Ovary (tissue), 9 donors: ENCODE measurements around the gene SHB. TPM values are rescaled to one million over a fixed set of nuclear protein-coding genes. Genes with fewer than 3 reads are reported as not detected.

Experiments used
- DNase-seq, 5 donors: peaks; one replicate each; pipeline ENCODE4 v3.0.0-alpha.2; 2019 to 2020
- H3K27ac ChIP-seq, 2 donors: fragments of 200-600 bp; one replicate each; pipeline versions ENCODE4 v1.5.1 to v1.8.0; 2019 to 2022
- H3K27me3 ChIP-seq: fragments of 200-600 bp; one replicate; pipeline ENCODE4 v1.8.0; 2022
- H3K36me3 ChIP-seq: fragments of 200-600 bp; sonication (generic); one replicate; pipeline ENCODE4 v1.5.1; 2019
- H3K4me1 ChIP-seq: one replicate; pipeline ENCODE4 v1.8.1; 2013; ENCODE audit warnings: mild to moderate bottlenecking, moderate library complexity; ENCODE audit not compliant: insufficient read depth
- H3K4me3 ChIP-seq: fragments of 200-600 bp; sonication (generic); one replicate; pipeline ENCODE4 v1.5.1; 2017
- H3K9me3 ChIP-seq, 2 donors: fragments of 200-600 bp in 1 of 2; sonication (generic) in 1 of 2; one replicate each; pipeline versions ENCODE4 v1.5.1 to v1.8.1; 2013 to 2019; ENCODE audit warnings: mild to moderate bottlenecking in 1 of 2, moderate library complexity in 1 of 2
- EP300 ChIP-seq: sonication (generic); formaldehyde crosslinking; IDR thresholded peaks from one replicate; pipeline ENCODE4 v1.6.1; 2017; ENCODE audit warnings: antibody characterized with exemption
- POLR2A ChIP-seq: fragments of 450-650 bp; IDR thresholded peaks from one replicate; pipeline ENCODE4 v1.6.1; 2017; ENCODE audit warnings: antibody characterized with exemption, mild to moderate bottlenecking, moderate library complexity
- WGBS, 3 donors: extraction: QIAGEN DNeasy Blood & Tissue Kit in 1 of 3; methylation state at CpG; one replicate each; pipeline versions ENCODE4 v1.1.5 to v1.1.7; 2013 to 2017; 5-methylcytosine and 5-hydroxymethylcytosine counted together
- intact Hi-C, 4 donors: fragments of 100-400 bp; cut with DNase I; formaldehyde crosslinking; loops; one replicate each; pipeline versions ENCODE4 v1.11.0 to v1.15.1; 2022 to 2023
- polyA plus RNA-seq, 2 donors: library from polyadenylated mRNA; stranded (reverse); fragments of 200-250 nt in 1 of 2; fragments of 350-450 nt in 1 of 2; fragmentation: Illumina TruSeq in 1 of 2; extraction: RNeasy Lipid Tissue Mini Kit (QIAGEN cat#74804) in 1 of 2; gene quantifications; one replicate each; pipeline ENCODE4 v1.2.3, GENCODE V29; 2013 to 2014
- total RNA-seq, 7 donors: library from RNA; depleted of rRNA in 2 of 7; stranded (reverse); fragments of >200 nt in 2 of 7; fragmentation: NEBNext Ultra II Directional in 3 of 7; extraction: Animal tissue kit (Norgen Biotek cat#: 25700) in 3 of 7; gene quantifications; one replicate each; pipeline versions ENCODE4 v1.1.0 to v1.2.4, GENCODE V29; 2016 to 2023
- TF ChIP-seq, protein P1 (sequence below), 3 donors: fragments of 450-650 bp in 2 of 3; fragments of 200-600 bp in 1 of 3; IDR thresholded peaks; one replicate each; pipeline versions ENCODE4 v1.5.1 to v1.8.0; 2016 to 2022; ENCODE audit warnings: antibody characterized with exemption in 3 of 3, mild to moderate bottlenecking in 1 of 3
- donor health status: DM: no; HTN: no; CAD: no; lungs with moderate emphysema.
- donor health status: DM: no; HTN: no; CAD: no.
- donor health status: Bipolar disorder and iron deficiency.
- donor health status: DM: yes; HTN: yes; CAD: no.
- donor health status: DM: no; HTN: no; CAD: no.
- donor health status: DM: yes; HTN: yes; CAD: no.

The SHB gene
- total and polyA plus RNA-seq, 9 donors: 3.5 to 23.8 (median 9.0) TPM

DNA sequence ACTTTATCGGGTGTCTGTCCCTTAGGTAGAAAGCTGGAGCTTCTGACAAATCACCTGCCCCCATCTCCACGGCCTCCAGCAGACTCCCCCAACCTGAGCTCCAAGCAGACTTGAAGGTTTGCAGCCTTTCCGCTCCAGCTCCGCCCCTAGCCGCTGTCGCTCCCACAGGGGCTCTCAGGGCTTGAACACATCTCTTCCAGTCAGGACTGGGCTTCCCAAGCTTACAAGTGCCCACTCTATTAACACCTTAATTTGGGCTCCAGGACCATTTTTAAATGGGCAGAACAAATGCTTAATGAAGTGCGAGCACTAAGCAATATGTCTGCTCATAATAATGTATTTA is 147.9 kb downstream of the SHB start:
- Histone ChIP-seq H3K4me3 (no peak overlapping the region), H3K36me3 (no peaks in the 10 kb centered on the region), H3K27me3 (no peaks in the 10 kb centered on the region), H3K4me1 (peaks cover 4% of the 10 kb centered on the region), H3K9me3 (no peaks in the 10 kb centered on the region), H3K27ac (no peak overlapping the region)
- TF ChIP-seq POLR2A (no peak), EP300 (no peak)
- TF ChIP-seq, protein P1, sequence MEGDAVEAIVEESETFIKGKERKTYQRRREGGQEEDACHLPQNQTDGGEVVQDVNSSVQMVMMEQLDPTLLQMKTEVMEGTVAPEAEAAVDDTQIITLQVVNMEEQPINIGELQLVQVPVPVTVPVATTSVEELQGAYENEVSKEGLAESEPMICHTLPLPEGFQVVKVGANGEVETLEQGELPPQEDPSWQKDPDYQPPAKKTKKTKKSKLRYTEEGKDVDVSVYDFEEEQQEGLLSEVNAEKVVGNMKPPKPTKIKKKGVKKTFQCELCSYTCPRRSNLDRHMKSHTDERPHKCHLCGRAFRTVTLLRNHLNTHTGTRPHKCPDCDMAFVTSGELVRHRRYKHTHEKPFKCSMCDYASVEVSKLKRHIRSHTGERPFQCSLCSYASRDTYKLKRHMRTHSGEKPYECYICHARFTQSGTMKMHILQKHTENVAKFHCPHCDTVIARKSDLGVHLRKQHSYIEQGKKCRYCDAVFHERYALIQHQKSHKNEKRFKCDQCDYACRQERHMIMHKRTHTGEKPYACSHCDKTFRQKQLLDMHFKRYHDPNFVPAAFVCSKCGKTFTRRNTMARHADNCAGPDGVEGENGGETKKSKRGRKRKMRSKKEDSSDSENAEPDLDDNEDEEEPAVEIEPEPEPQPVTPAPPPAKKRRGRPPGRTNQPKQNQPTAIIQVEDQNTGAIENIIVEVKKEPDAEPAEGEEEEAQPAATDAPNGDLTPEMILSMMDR (IDR thresholded peaks at IDR 0.05): no peak
- peak in 2 of 5 donors; percentile 6 to 13 for DNase-seq
- WGBS, 3 donors: 85 to 90% (median 86%) methylated on average over 7 of the region's 7 CpGs
- intact Hi-C loops: loop anchor here in 1 of 4 donors (5.0 kb wide), 1 partner anchor 166 kb away; no protein-coding TSS in a partner anchor

DNA sequence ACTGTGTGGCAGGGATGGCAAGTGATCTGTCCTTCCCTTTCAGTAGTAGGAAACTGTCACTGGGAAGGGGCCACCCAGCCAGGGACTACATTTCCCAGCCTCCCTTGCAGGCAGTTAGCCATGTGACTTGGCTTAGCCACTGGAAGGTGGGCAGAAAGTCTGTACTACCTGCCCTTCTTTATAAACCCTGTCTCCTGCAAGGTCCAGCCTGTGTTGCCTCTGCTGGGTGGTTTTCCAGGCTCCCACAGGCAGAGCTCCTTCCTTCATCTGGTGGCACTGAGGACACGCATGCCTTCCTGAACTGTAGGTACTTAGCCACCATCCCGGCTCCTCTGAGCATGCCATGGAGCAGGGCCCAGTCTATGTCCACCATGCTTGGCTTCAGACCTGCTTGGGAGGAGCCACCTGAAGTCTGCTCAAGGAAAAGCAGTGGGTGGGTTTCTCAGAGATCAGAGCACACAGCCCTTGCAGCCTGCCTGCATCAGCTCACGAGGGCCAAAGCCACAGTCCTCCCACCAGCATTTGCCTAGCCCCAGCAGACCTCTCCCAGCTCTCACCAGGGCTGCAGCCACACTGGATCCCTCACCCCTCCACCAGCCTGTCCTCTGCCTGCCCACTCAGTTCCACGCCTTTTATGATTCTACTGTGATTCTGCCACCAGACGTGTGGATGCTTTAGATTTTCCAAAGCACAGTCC is 148.4 kb downstream of the SHB start:
- peaks cover 4% of the 10 kb centered on the region for H3K4me1 ChIP-seq
- no peak for TF ChIP-seq POLR2A
- TF ChIP-seq, protein P1 (IDR thresholded peaks at IDR 0.05): no peak
- no peak for TF ChIP-seq EP300
- no peaks in the 10 kb centered on the region for H3K27me3 ChIP-seq
- intact Hi-C loops: loop anchor here in 1 of 4 donors (5.0 kb wide), 1 partner anchor 167 kb away; no protein-coding TSS in a partner anchor
- H3K36me3 ChIP-seq: no peaks in the 10 kb centered on the region
- peak in 1 of 5 donors; percentile 33 for DNase-seq
- no peak overlapping the region for H3K27ac ChIP-seq
- 93 to 98% (median 94%) methylated on average over 5 of the region's 5 CpGs for WGBS, 3 donors
- no peaks in the 10 kb centered on the region for H3K9me3 ChIP-seq
- H3K4me3 ChIP-seq: no peak overlapping the region

GRCh38 chr9:37919956-37920335 is 149.1 kb downstream of the SHB start:
- no peaks in the 10 kb centered on the region for H3K36me3 ChIP-seq
- no peaks in the 10 kb centered on the region for H3K27me3 ChIP-seq
- no peaks in the 10 kb centered on the region for H3K9me3 ChIP-seq
- H3K4me1 ChIP-seq: peaks cover 4% of the 10 kb centered on the region
- H3K27ac ChIP-seq: no peak overlapping the region
- H3K4me3 ChIP-seq: no peak overlapping the region
- TF ChIP-seq, protein P1 (IDR thresholded peaks at IDR 0.05): no peak
- no peak for TF ChIP-seq EP300
- no peak for TF ChIP-seq POLR2A
- WGBS, 3 donors: 69 to 84% (median 78%) methylated on average over 6 of the region's 6 CpGs
- intact Hi-C loops: loop anchor here in 3 of 4 donors (5.0 to 10.0 kb wide), 6 partner anchors 167 to 515 kb away; partner anchors contain the start of gene ALDH1B1 (in 1 of the 3)
- DNase-seq: no peak

DNA sequence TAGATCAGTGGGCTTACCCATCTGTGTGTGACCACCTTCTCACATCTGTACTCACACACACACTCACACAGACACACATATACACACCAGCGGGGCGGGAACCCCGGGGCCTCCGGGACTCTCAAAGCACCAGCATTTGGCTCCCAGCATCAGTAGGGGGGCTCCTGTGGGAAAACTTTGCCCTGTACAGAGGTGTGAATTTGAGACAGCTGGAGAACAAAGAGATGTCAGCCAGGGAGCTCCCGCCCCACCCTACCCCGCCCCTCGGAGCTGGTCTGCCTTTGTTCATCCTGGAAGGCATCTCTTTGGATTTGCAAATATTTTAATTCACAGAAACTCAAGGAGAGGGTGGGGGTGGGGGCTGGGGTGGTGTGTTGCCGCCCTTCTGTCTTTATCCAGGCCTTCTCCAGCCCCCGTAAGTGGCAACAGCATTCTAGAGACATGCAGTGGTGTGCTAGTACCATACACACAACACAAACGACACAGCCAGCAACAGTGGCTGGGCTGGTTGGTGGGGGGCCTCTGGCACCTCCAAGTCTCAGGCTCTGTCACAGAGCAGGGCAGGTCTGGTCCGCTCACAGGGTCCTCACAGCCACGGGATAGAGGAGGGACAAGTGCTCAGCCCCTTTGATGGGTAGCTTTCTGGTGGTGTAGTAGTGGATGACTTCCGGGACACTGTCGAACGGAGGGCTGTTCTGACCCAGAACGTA is 149.6 kb downstream of the SHB start:
- Histone ChIP-seq H3K27ac (no peak overlapping the region), H3K36me3 (no peaks in the 10 kb centered on the region), H3K27me3 (no peaks in the 10 kb centered on the region), H3K4me1 (peaks cover 4% of the 10 kb centered on the region), H3K4me3 (no peak overlapping the region), H3K9me3 (no peaks in the 10 kb centered on the region)
- TF ChIP-seq, protein P1 (IDR thresholded peaks at IDR 0.05): no peak
- TF ChIP-seq POLR2A (no peak), EP300 (no peak)
- DNase-seq: no peak
- intact Hi-C loops: loop anchor here in 3 of 4 donors (5.0 to 10.0 kb wide), 6 partner anchors 168 to 515 kb away; partner anchors contain the start of gene ALDH1B1 (in 1 of the 3)
- WGBS, 3 donors: 81 to 88% (median 83%) methylated on average over 16 of the region's 16 CpGs
